Fibroblast of upper back skin (primary cell): Measurements from ENCODE around the gene VWA7.
"Not testable (repeated sequence)": the region's sequence is repeated elsewhere in the genome, so short reads cannot be mapped to it uniquely, and the experiment has no call there.

ENCODE experiments used
- DNase-seq: peaks from one replicate; pipeline ENCODE4 v3.0.0-alpha.2; 2013

Gene VWA7, protein sequence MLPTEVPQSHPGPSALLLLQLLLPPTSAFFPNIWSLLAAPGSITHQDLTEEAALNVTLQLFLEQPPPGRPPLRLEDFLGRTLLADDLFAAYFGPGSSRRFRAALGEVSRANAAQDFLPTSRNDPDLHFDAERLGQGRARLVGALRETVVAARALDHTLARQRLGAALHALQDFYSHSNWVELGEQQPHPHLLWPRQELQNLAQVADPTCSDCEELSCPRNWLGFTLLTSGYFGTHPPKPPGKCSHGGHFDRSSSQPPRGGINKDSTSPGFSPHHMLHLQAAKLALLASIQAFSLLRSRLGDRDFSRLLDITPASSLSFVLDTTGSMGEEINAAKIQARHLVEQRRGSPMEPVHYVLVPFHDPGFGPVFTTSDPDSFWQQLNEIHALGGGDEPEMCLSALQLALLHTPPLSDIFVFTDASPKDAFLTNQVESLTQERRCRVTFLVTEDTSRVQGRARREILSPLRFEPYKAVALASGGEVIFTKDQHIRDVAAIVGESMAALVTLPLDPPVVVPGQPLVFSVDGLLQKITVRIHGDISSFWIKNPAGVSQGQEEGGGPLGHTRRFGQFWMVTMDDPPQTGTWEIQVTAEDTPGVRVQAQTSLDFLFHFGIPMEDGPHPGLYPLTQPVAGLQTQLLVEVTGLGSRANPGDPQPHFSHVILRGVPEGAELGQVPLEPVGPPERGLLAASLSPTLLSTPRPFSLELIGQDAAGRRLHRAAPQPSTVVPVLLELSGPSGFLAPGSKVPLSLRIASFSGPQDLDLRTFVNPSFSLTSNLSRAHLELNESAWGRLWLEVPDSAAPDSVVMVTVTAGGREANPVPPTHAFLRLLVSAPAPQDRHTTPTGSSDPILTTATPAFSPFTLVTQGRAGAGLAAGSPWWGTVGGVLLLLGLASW

DNA sequence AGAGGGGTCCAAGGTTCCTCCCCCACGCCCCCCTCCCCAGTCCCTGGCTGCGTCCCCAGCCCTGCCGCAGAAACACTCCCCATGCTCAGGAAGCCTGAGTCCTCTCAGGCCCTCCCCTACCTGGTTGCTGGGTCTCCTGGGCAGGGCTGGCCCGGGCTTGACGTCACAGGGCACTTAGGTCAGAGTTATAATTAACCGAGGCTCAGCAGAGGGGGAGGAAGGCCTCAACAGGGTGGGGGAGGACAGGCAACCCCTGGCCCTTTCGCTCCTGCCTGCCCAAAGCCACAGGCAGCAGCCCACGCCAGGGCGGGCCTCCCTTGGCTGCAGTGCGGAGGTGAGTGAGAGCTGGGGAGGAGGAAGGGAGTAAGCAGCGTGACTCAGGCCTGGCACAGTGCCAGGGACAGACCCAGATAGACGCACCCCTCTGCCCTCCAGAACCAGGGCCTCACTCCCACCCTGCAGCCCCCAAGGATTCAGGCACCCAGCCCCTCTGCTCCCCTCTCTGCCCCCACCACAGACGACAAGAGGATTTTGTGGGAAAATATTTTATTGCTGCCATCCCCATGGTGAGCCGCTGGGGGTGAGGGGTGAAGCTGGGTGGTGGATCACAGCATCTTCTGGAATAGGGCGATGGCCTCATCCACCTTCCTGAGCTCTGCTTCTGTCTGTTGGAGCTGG, at the start of gene VWA7:
VWA7 (minus strand) TSS at position 340 of the 678 bp plus-strand sequence. CDS start 549 bp downstream, outside the sequence.
- peak; percentile 67 for DNase-seq

- DNase-seq, result peak; percentile 87
Observed at GRCh38 chr6:31826793-31827285, 49.7 kb upstream of the VWA7 start.

- no peak for DNase-seq
Observed at GRCh38 chr6:31825553-31825952, 48.4 kb upstream of the VWA7 start.

- not testable (repeated sequence) for DNase-seq
Observed at GRCh38 chr6:31823592-31824196, 46.6 kb upstream of the VWA7 start.

DNA sequence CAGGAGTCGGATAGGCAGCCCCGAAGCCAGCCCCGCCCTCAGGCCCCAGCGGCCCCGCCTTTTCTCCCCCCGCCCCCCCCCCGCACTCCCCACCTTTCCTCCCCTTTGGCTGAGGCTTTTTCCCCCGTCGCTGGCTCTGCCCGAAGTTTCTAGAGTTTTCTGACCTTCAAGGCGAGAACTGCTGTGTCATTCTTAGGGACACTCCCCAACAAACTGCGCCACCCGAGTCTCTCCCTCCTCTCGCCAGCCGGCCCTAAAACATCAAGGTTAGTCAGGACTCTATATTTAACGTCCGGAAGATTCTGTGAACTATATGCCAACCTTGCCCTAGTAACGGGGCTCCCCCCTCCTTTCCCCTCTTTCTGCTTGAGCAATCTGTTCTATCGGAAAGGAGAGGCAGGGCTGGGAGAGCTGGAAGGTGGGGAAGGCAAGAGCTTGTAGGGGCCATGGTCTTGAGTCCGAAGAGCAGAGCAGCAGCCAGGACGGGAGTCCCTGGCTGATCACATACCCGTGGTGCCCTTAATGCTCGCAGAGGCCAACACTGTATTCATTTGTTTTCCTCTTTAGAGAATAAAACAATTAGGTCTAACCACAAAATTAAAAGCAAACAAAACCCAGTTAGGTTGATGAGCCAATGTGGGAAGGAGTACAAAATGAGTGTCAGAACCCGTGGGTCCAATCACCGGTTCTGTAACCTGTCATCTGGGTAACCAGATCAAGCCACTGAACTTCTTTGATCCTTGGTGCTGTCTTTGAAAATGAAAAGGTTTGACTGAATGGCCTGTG, 45.1 kb upstream of the VWA7 start:
- peak; percentile 70 for DNase-seq

DNA sequence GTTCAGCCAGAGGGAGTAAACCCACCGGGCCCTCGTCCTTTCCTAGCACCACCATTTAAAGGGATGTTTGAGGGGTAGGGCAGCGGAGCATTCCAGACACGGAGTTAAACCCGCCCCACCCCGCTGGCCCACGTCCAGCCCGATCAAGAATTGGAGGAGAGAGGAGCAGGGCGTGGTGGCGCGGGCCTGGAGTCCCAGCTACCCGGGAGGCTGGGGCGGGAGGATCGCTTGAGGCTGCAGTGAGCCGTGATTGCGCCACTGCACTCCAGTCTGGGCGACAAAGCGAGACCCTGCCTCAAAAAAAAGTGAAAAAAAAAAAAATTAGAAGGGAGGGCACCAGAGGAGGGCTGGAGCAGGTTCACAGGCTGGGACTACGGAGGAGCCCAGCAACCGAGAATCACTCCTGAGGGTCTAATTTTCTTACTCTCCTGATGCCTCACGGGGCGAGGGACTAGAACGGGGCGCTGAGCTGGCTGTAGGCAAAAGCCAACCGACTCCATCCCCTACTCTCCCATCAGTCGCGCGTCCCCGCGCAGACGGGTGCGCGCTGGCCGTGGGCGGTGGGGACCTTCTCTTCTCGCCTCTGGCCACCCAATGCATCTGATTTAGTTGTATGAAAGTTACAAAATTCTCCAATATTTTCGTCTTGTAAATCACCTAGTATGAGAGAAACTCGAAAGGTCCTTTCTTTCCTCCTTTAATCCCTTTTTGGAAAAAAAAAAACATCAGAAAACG, 44.3 kb upstream of the VWA7 start:
- DNase-seq, result peak; percentile 43

DNA sequence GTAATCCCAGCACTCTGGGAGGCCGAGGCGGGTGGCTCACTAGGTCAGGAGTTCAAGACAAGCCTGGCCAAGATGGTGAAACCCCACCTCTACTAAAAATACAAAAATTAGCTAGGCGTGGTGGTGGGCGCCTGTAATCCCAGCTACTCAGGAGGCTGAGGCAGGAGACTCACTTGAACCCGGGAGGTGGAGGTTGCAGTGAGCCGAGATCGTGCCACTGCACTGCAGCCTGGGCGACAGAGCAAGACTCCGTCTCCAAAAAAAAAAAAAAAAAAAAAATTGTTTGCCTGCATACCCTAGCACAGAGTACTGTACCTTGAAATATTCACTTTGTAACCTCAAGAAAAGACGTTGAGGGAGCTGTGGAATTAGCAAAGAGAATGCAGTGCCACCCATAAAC, 43.3 kb upstream of the VWA7 start:
- DNase-seq, result not testable (repeated sequence)

DNA sequence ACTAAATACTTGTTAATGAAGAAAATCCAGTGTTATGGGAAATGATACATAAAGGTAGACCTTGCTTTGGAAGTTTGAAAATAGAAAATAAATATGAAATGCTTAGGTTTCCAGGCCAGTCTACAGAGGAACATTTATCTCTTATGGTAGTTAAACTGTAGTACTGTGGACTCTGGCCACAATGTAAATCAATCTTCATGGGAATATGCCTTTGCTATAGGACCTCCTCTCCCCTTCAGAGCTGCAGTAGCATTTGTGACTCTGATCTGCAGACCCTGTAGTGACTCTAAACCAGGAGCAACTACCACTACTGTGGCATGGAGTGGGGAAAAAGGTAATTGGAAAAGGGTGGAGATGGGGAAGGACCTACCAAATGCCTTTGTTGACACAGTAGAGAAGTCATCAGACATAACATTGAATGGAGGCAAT, 42.8 kb upstream of the VWA7 start:
- no peak for DNase-seq

GRCh38 chr6:31817929-31818511, 40.9 kb upstream of the VWA7 start:
- not testable (repeated sequence) for DNase-seq

GRCh38 chr6:31817133-31817928, 40.2 kb upstream of the VWA7 start:
- DNase-seq, result not testable (repeated sequence)

DNA sequence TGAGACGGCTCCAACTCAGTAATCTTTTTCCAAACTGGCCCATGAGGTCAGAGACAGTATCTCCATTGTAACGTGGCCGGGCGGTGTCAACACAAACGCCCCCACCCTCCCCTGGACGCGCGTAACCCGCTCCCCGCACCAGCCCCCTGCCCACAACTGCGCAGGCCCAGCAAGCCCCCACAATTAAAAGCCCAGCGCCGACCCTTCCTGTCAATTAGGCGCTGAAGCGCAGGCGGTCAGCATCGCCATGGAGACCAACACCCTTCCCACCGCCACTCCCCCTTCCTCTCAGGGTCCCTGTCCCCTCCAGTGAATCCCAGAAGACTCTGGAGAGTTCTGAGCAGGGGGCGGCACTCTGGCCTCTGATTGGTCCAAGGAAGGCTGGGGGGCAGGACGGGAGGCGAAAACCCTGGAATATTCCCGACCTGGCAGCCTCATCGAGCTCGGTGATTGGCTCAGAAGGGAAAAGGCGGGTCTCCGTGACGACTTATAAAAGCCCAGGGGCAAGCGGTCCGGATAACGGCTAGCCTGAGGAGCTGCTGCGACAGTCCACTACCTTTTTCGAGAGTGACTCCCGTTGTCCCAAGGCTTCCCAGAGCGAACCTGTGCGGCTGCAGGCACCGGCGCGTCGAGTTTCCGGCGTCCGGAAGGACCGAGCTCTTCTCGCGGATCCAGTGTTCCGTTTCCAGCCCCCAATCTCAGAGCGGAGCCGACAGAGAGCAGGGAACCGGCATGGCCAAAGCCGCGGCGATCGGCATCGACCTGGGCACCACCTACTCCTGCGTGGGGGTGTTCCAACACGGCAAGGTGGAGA, 38.1 kb upstream of the VWA7 start, which contains the start of the genes HSPA1A and HSPA1L:
HSPA1A (plus strand) TSS at position 519 of the 814 bp plus-strand sequence; CDS start at position 733, 214 bp downstream.
HSPA1L (minus strand) TSS at position 259 of the 814 bp plus-strand sequence. CDS start 3,311 bp downstream, outside the sequence.
- peak; percentile 98 for DNase-seq

- peak; percentile 99 for DNase-seq
Observed at GRCh38 chr6:31814677-31815024, 37.5 kb upstream of the VWA7 start.

GRCh38 chr6:31813465-31813849, 36.3 kb upstream of the VWA7 start:
- DNase-seq, result no peak

DNA sequence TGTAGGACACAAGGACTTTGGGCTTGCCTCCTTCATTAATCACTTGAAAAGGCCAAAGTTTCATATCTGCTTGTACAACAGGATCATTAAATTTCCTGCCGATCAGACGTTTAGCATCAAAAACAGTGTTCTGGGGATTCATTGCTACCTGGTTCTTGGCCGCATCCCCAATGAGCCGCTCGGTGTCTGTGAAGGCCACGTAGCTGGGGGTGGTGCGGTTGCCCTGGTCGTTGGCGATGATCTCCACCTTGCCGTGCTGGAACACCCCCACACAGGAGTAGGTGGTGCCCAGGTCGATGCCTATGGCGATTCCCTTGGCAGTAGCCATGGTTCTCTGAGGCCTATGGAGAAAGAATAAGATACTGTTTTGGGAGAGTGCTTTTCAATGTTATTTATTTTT, 34.5 kb upstream of the VWA7 start:
- no peak for DNase-seq

- not testable (repeated sequence) for DNase-seq
Observed at GRCh38 chr6:31808599-31808998, 31.5 kb upstream of the VWA7 start.

GRCh38 chr6:31806470-31807272, 29.5 kb upstream of the VWA7 start, which contains the start of gene LSM2:
Gene LSM2, minus strand, starts transcription at chr6:31806966. Its CDS starts 209 bp downstream, at chr6:31806757.
- DNase-seq, result peak; percentile 97

GRCh38 chr6:31805939-31806469, 28.9 kb upstream of the VWA7 start:
- no peak for DNase-seq
